Keratinocyte (primary cell): ENCODE results near the gene SON. TPM values are rescaled to one million over a fixed set of nuclear protein-coding genes. Genes with fewer than 3 reads are reported as not detected.
"Not testable (repeated sequence)": the region's sequence is repeated elsewhere in the genome, so short reads cannot be mapped to it uniquely, and the experiment has no call there.

ENCODE experiments used
- DNase-seq: peaks from one replicate; pipeline ENCODE4 v3.0.0-alpha.2; 2011; ENCODE audit warnings: low read depth, missing footprints, low spot score
- FAIRE-seq: peaks from 2 replicates; lab custom pipeline; 2011; peaks lifted over from hg19 to GRCh38; lab: Jason Lieb, UNC
- H2AFZ ChIP-seq: 2 replicates; pipeline ENCODE4 v1.6.0; 2012; ENCODE audit warnings: low read length, control low read depth, inconsistent platforms; ENCODE audit not compliant: control insufficient read depth
- H3K27ac ChIP-seq: 2 replicates; pipeline ENCODE4 v1.5.1; 2011; ENCODE audit warnings: low read length; ENCODE audit not compliant: control insufficient read depth, insufficient read depth
- H3K27me3 ChIP-seq: 3 replicates; pipeline ENCODE4 v1.6.0; 2011; ENCODE audit warnings: low read length; ENCODE audit not compliant: control insufficient read depth, insufficient read depth; ENCODE audit errors: extremely low read depth
- H3K36me3 ChIP-seq, 2 experiments: 2 replicates in 1 of 2; 3 replicates in 1 of 2; pipeline ENCODE4 v1.5.1; 2011; ENCODE audit warnings: low read length in 2 of 2, mild to moderate bottlenecking in 1 of 2; ENCODE audit not compliant: control insufficient read depth in 2 of 2, insufficient read depth in 2 of 2; ENCODE audit errors: extremely low read depth in 1 of 2
- H3K4me1 ChIP-seq: 3 replicates; pipeline ENCODE4 v1.5.1; 2011; ENCODE audit warnings: low read length; ENCODE audit not compliant: control insufficient read depth, insufficient read depth; ENCODE audit errors: extremely low read depth
- H3K4me2 ChIP-seq: 3 replicates; pipeline ENCODE4 v1.6.0; 2011; ENCODE audit warnings: low read depth, low read length; ENCODE audit not compliant: control insufficient read depth, insufficient read depth; ENCODE audit errors: extremely low read depth
- H3K4me3 ChIP-seq, 3 experiments: fragments of 200-600 bp in 1 of 3; sonication (generic) in 1 of 3; 2 replicates in 2 of 3; 3 replicates in 1 of 3; pipeline ENCODE4 v1.5.1; 2011 to 2016; ENCODE audit warnings: low read length in 3 of 3, mild to moderate bottlenecking in 3 of 3, control low read depth in 2 of 3, inconsistent platforms in 1 of 3, low read depth in 1 of 3, mixed read lengths in 1 of 3, mixed run types in 1 of 3, moderate library complexity in 1 of 3; ENCODE audit not compliant: control insufficient read depth in 2 of 3, insufficient read depth in 2 of 3; ENCODE audit errors: extremely low read depth in 1 of 3
- H3K79me2 ChIP-seq: 2 replicates; pipeline ENCODE4 v1.6.0; 2012; ENCODE audit warnings: low read length; ENCODE audit not compliant: control insufficient read depth, insufficient read depth
- H3K9ac ChIP-seq: 3 replicates; pipeline ENCODE4 v1.6.0; 2011; ENCODE audit warnings: low read length; ENCODE audit not compliant: control insufficient read depth, insufficient read depth; ENCODE audit errors: extremely low read depth
- H3K9me1 ChIP-seq: 3 replicates; pipeline ENCODE4 v1.6.0; 2011; ENCODE audit warnings: low read length; ENCODE audit not compliant: control insufficient read depth, insufficient read depth; ENCODE audit errors: extremely low read depth
- H3K9me3 ChIP-seq: 2 replicates; pipeline ENCODE4 v1.5.1; 2012; ENCODE audit warnings: low read depth, low read length; ENCODE audit not compliant: control insufficient read depth
- H4K20me1 ChIP-seq: 3 replicates; pipeline ENCODE4 v1.6.0; 2011; ENCODE audit warnings: low read length; ENCODE audit not compliant: control insufficient read depth, insufficient read depth; ENCODE audit errors: extremely low read depth
- EZH2 ChIP-seq: IDR thresholded peaks from one replicate; pipeline ENCODE4 v1.6.1; 2012; ENCODE audit warnings: inconsistent platforms, mild to moderate bottlenecking, low read length, moderate library complexity
- dilution Hi-C: fragments of 300-500 bp; cut with MboI; formaldehyde crosslinking; loops from one replicate; pipeline ENCODE4 v1.7.0; 2020; ENCODE audit warnings: low sequenced_read_pairs; ENCODE audit not compliant: extremely low pct_ligation_motif_present
- polyA plus RNA-seq, 5 experiments: library from polyadenylated mRNA; depleted of rRNA in 3 of 5; stranded (reverse) in 3 of 5; stranded (forward) in 1 of 5; unstranded in 1 of 5; fragments of >200 nt; gene quantifications; 1 replicate in 1 of 5; 2 replicates in 3 of 5; 3 replicates in 1 of 5; pipeline versions ENCODE4 v1.2.1 to v1.2.3, GENCODE V29; 2011 to 2012; ENCODE audit warnings: missing spikeins in 2 of 5, low read depth in 1 of 5, low replicate concordance in 1 of 5
- TF ChIP-seq, protein P1 (sequence below), 3 experiments: IDR thresholded peaks in 1 of 3; conservative IDR thresholded peaks in 1 of 3; optimal IDR thresholded peaks in 1 of 3; 2 replicates in 2 of 3; 3 replicates in 1 of 3; pipeline versions ENCODE3 to v1.5.1; 2011; ENCODE audit warnings: low read length in 3 of 3, mild to moderate bottlenecking in 3 of 3, moderate library complexity in 2 of 3, control low read depth in 1 of 3, inconsistent platforms in 1 of 3; ENCODE audit not compliant: insufficient read depth in 2 of 3; ENCODE audit errors: extremely low read depth in 1 of 3

Gene SON
- polyA plus RNA-seq, 1 donor (not counting 4 experiments of a cell fraction or from before 2014, with no cell fraction given): 96.0 TPM

DNA sequence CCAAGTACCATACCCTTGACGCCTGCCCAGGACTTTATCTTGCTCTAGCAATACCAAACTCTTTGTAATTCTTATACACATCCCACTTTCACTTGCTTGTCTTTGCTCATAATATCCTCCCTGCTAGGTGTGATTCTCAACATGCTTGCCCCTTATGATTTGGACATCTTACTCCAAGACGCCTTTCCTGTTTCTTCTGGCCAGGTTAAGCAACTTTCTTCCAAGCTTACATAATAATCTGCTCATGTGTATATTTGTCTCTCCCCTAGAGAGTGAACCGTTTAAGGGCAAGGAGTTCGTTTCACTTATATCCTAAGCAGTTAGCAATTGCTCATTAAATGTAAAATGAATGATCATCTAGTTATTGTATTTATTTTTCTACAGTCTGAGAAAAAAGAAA is 76.9 kb downstream of the SON start:
- Histone ChIP-seq H3K79me2 (no peaks in the 10 kb centered on the region), H3K4me3 (no peak overlapping the region), H3K36me3 (peaks cover 0 to 2% of the 10 kb centered on the region in 2 experiments), H3K4me2 (no peak overlapping the region), H3K9me3 (no peaks in the 10 kb centered on the region), H3K27ac (no peak overlapping the region), H4K20me1 (no peaks in the 10 kb centered on the region), H3K9ac (no peak overlapping the region), H3K27me3 (no peaks in the 10 kb centered on the region), H2AFZ (no peak overlapping the region), H3K4me1 (no peaks in the 10 kb centered on the region), H3K9me1 (no peaks in the 10 kb centered on the region)
- TF ChIP-seq, protein P1, sequence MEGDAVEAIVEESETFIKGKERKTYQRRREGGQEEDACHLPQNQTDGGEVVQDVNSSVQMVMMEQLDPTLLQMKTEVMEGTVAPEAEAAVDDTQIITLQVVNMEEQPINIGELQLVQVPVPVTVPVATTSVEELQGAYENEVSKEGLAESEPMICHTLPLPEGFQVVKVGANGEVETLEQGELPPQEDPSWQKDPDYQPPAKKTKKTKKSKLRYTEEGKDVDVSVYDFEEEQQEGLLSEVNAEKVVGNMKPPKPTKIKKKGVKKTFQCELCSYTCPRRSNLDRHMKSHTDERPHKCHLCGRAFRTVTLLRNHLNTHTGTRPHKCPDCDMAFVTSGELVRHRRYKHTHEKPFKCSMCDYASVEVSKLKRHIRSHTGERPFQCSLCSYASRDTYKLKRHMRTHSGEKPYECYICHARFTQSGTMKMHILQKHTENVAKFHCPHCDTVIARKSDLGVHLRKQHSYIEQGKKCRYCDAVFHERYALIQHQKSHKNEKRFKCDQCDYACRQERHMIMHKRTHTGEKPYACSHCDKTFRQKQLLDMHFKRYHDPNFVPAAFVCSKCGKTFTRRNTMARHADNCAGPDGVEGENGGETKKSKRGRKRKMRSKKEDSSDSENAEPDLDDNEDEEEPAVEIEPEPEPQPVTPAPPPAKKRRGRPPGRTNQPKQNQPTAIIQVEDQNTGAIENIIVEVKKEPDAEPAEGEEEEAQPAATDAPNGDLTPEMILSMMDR (optimal IDR thresholded peaks at IDR 0.05 in 1 of 3, IDR thresholded peaks at IDR 0.05 in 1 of 3, conservative IDR thresholded peaks at IDR 0.05 in 1 of 3; ENCODE audit: extremely low read depth in 1 of 3, insufficient read depth in 2 of 3, low read length in 3 of 3): no peak
- no peak for TF ChIP-seq EZH2
- DNase-seq (no peak), FAIRE-seq (no peak)
- dilution Hi-C loops: no loop called here

DNA sequence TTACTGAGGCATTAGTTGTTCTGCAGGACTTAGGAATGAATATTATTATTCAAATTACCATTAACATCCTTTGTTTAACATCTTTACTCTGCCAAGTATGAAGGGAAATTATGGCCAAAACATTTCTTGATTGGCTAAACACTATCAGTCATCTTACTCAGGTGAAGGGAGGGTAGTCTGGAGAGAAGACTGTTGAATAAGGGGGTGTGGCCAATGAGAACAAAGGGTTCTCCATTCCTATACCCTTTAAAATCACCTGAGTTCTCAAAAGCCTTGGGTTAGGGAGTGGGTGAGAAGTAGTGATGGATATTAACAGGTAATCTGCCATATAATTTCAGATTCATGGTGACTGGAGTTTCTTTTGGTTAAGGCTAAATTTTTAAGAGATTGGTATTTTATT is 79.4 kb downstream of the SON start:
- no peaks in the 10 kb centered on the region for H4K20me1 ChIP-seq
- H3K4me2 ChIP-seq: no peak overlapping the region
- no peaks in the 10 kb centered on the region for H3K9me3 ChIP-seq
- no peak for TF ChIP-seq EZH2
- TF ChIP-seq, protein P1 (optimal IDR thresholded peaks at IDR 0.05 in 1 of 3, IDR thresholded peaks at IDR 0.05 in 1 of 3, conservative IDR thresholded peaks at IDR 0.05 in 1 of 3; ENCODE audit: extremely low read depth in 1 of 3, insufficient read depth in 2 of 3, low read length in 3 of 3): no peak
- no peak overlapping the region for H2AFZ ChIP-seq
- no peak overlapping the region for H3K9ac ChIP-seq
- DNase-seq (no peak), FAIRE-seq (no peak)
- dilution Hi-C loops: no loop called here
- H3K4me3 ChIP-seq: no peak overlapping the region
- H3K27me3 ChIP-seq: no peaks in the 10 kb centered on the region
- no peak overlapping the region for H3K27ac ChIP-seq
- H3K36me3 ChIP-seq: peaks cover 0 to 2% of the 10 kb centered on the region in 2 experiments
- no peaks in the 10 kb centered on the region for H3K9me1 ChIP-seq
- no peaks in the 10 kb centered on the region for H3K4me1 ChIP-seq
- H3K79me2 ChIP-seq: peaks cover 3% of the 10 kb centered on the region

DNA sequence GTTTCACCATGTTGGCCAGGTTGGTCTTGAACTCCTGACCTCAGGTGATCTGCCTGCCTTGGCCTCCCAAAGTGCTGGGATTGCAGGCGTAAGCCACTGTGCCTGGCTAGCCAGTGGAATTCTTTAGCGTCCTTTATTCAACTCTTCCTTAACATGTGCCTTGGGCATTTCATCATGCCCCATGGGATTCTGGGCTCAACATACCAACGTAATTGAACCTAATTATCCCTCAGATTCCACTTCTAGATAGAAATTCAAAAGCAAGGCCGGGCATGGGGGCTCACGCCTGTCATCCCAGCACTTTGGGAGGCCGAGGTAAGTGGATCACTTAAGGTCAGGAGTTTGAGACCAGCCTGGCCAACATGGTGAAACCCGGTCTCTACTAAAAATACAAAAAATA is 83.3 kb downstream of the SON start:
- H3K79me2 ChIP-seq, H3K4me3 ChIP-seq, dilution Hi-C loops, H3K27ac ChIP-seq, H3K4me2 ChIP-seq, H4K20me1 ChIP-seq, H3K4me1 ChIP-seq, H3K9me3 ChIP-seq, H3K9me1 ChIP-seq, DNase-seq, FAIRE-seq, H2AFZ ChIP-seq, H3K9ac ChIP-seq, H3K36me3 ChIP-seq, H3K27me3 ChIP-seq: not testable (repeated sequence)
